Neural progenitor cell (in vitro differentiated cells): ENCODE data around the gene DDX25. TPM values are rescaled to one million over a fixed set of nuclear protein-coding genes. Genes with fewer than 3 reads are reported as not detected.

Experiments used
- DNase-seq: peaks from one replicate; pipeline ENCODE4 v3.0.0-alpha.2; 2016; ENCODE audit warnings: low spot score
- H2AFZ ChIP-seq: fragments of 200-600 bp; sonication (generic); replicated peaks from 2 replicates; pipeline ENCODE4 v1.6.1; 2016; ENCODE audit warnings: antibody characterized with exemption
- H3F3A ChIP-seq: fragments of 200-600 bp; sonication (generic); 2 replicates; pipeline ENCODE4 v1.6.1; 2016; ENCODE audit warnings: antibody characterized with exemption, low read depth
- H3K27ac ChIP-seq: fragments of 200-600 bp; sonication (generic); 2 replicates; pipeline ENCODE4 v1.5.1; 2016; ENCODE audit warnings: mild to moderate bottlenecking
- H3K27me3 ChIP-seq: fragments of 200-600 bp; sonication (generic); 2 replicates; pipeline ENCODE4 v1.6.1; 2016; ENCODE audit warnings: mild to moderate bottlenecking, moderate library complexity
- H3K36me3 ChIP-seq: fragments of 200-600 bp; sonication (generic); 2 replicates; pipeline ENCODE4 v1.5.1; 2016
- H3K4me1 ChIP-seq: fragments of 200-600 bp; sonication (generic); 2 replicates; pipeline ENCODE4 v1.6.1; 2016; ENCODE audit warnings: mixed run types
- H3K4me2 ChIP-seq: fragments of 200-600 bp; sonication (generic); 2 replicates; pipeline ENCODE4 v1.6.1; 2016
- H3K4me3 ChIP-seq: fragments of 200-600 bp; sonication (generic); 2 replicates; pipeline ENCODE4 v1.5.1; 2016
- H3K79me2 ChIP-seq: fragments of 200-600 bp; sonication (generic); 2 replicates; pipeline ENCODE4 v1.6.1; 2016; ENCODE audit warnings: low read depth
- H3K9ac ChIP-seq: fragments of 200-600 bp; sonication (generic); 2 replicates; pipeline ENCODE4 v1.6.1; 2016
- H3K9me3 ChIP-seq: fragments of 200-600 bp; sonication (generic); 2 replicates; pipeline ENCODE4 v1.5.1; 2016; ENCODE audit warnings: low read depth
- H4K20me1 ChIP-seq: fragments of 200-600 bp; sonication (generic); 2 replicates; pipeline ENCODE4 v1.6.1; 2016; ENCODE audit warnings: low read depth
- H3K27ac Mint-ChIP-seq: 3 replicates; pipeline ENCODE4 v1.8.0; 2021; ENCODE audit warnings: mixed read lengths
- H3K27me3 Mint-ChIP-seq: 2 replicates; pipeline ENCODE4 v1.8.0; 2022; ENCODE audit warnings: low read depth, mild to moderate bottlenecking, inconsistent platforms, moderate library complexity, mixed read lengths; ENCODE audit not compliant: insufficient read depth
- H3K36me3 Mint-ChIP-seq: 3 replicates; pipeline ENCODE4 v1.8.0; 2021; ENCODE audit warnings: mixed read lengths
- H3K4me1 Mint-ChIP-seq: 3 replicates; pipeline ENCODE4 v1.8.0; 2021; ENCODE audit warnings: mixed read lengths
- H3K4me3 Mint-ChIP-seq: 3 replicates; pipeline ENCODE4 v1.8.0; 2021; ENCODE audit warnings: mild to moderate bottlenecking, moderate library complexity, mixed read lengths
- H3K9me3 Mint-ChIP-seq: 3 replicates; pipeline ENCODE4 v1.8.0; 2020; ENCODE audit warnings: mixed read lengths
- EZH2 ChIP-seq: fragments of 200-600 bp; sonication (generic); IDR thresholded peaks from 2 replicates; pipeline ENCODE4 v1.6.1; 2017; ENCODE audit warnings: antibody characterized with exemption, mild to moderate bottlenecking, moderate library complexity
- EZH2phosphoT487 ChIP-seq: fragments of 200-600 bp; sonication (generic); IDR thresholded peaks from 2 replicates; pipeline ENCODE4 v1.6.1; 2017; ENCODE audit warnings: antibody characterized with exemption
- total RNA-seq: library from RNA; depleted of rRNA; stranded (reverse); fragments of >200 nt; gene quantifications from 2 replicates; pipeline ENCODE4 v1.2.3, GENCODE V29; 2015; ENCODE audit warnings: low replicate concordance
- TF ChIP-seq, protein P1 (sequence below): fragments of 200-600 bp; sonication (generic); IDR thresholded peaks from 2 replicates; pipeline ENCODE4 v1.5.1; 2017; ENCODE audit warnings: antibody characterized with exemption, mild to moderate bottlenecking

Gene DDX25
- total RNA-seq, 1 donor from 2014 or later: 12.4 TPM

DNA sequence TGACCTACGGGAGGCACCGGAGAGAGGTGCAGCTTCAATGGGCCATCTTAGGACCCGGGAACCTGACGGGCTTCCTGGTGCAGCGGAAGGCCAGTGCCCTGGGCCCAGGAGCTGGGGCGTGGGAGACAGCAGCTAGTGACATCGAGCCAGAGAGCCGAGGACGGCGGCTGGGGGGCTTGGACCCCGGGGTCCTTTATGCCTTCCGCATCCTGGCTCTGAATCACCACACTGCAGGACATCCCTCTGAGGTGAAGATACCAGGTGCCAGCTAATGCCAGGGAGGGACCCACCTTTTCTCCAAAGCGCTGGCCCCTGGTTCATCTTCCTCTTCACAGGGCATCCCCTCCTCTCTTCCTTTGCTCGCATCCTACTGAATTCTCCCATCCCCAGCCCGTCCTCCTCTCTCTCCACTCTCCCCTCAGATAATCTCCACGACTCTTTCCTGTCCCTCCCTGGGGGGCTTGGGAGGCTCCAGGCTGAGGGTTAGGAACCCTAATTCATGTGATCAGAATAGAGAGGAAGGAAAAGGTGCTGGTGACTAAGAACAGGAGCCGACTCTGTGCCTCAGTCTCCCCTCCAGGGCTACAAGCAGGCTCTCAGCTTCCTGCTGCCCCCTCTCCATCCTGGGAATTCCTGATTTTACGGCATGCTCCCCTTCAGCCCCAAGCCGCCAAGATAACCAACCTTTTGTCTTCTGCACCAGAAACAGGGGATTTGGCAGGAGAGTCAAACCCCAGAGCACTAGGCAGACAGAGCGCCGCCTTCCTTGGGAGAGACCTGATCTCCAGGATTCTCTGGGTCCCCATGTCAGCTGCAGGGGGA is 50.0 kb downstream of the DDX25 start:
- TF ChIP-seq EZH2: no peak
- TF ChIP-seq, protein P1, sequence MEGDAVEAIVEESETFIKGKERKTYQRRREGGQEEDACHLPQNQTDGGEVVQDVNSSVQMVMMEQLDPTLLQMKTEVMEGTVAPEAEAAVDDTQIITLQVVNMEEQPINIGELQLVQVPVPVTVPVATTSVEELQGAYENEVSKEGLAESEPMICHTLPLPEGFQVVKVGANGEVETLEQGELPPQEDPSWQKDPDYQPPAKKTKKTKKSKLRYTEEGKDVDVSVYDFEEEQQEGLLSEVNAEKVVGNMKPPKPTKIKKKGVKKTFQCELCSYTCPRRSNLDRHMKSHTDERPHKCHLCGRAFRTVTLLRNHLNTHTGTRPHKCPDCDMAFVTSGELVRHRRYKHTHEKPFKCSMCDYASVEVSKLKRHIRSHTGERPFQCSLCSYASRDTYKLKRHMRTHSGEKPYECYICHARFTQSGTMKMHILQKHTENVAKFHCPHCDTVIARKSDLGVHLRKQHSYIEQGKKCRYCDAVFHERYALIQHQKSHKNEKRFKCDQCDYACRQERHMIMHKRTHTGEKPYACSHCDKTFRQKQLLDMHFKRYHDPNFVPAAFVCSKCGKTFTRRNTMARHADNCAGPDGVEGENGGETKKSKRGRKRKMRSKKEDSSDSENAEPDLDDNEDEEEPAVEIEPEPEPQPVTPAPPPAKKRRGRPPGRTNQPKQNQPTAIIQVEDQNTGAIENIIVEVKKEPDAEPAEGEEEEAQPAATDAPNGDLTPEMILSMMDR: no peak
- TF ChIP-seq EZH2phosphoT487: no peak
- no peak overlapping the region for H3K4me2 ChIP-seq
- DNase-seq: no peak

DNA sequence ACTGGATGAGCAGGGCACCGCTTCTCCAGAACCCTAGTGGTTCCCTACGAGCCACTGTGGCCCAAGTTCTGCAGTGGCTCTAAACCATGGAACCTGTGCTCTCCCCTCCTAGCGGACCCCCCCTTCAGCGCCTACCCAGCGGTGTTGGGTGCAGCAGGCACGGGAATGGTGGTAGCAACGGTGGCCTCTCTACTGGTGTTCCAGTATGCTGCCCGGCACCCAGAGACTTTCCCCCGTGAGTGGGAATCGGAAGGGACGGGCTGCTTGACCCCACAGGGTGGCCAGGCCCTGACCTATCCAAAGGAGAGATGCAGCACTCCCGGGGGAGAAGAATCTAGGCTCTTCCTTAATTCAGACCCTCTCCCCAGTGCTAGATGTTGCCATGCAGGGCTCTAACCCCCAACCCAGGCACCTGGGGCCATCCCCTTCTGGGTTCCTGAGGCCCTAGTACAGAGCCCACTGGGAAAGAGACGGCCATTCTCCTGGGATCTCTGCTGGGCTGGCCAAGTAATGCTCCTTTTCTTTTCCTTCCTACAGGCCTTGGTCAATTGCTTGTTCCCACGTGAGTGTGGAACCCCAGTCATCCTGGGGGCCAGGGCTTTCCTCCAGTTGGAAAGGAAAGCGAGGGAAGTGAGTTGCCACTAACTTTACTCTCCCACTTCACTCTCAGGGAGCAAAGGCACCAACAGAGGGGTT is 50.8 kb downstream of the DDX25 start:
- Histone ChIP-seq H3K27me3 (no peaks in the 10 kb centered on the region), H3K27ac (no peak overlapping the region), H3K9me3 (no peaks in the 10 kb centered on the region), H3K9ac (no peak overlapping the region), H3K4me1 (peaks cover 5% of the 10 kb centered on the region), H3K4me3 (no peak overlapping the region), H4K20me1 (no peaks in the 10 kb centered on the region), H2AFZ (no peak overlapping the region), H3K79me2 (no peaks in the 10 kb centered on the region), H3K4me2 (no peak overlapping the region), H3F3A (no peaks in the 10 kb centered on the region), H3K36me3 (peaks cover 5% of the 10 kb centered on the region)
- no peak for TF ChIP-seq EZH2
- TF ChIP-seq, protein P1: no peak
- no peak for TF ChIP-seq EZH2phosphoT487
- Mint-ChIP-seq H3K27me3 (peaks cover 16% of the 10 kb centered on the region), H3K4me3 (no peak overlapping the region), H3K36me3 (peaks cover 31% of the 10 kb centered on the region), H3K4me1 (peaks cover 21% of the 10 kb centered on the region), H3K27ac (no peak overlapping the region), H3K9me3 (no peaks in the 10 kb centered on the region)
- no peak for DNase-seq

More for the DNA sequence above, 50.0 kb downstream of the DDX25 start:
- Histone ChIP-seq H3K4me1 (peaks cover 5% of the 10 kb centered on the region), H3K27ac (no peak overlapping the region), H3K36me3 (peaks cover 3% of the 10 kb centered on the region), H3K79me2 (no peaks in the 10 kb centered on the region), H3K27me3 (no peaks in the 10 kb centered on the region), H3K9ac (no peak overlapping the region), H3K9me3 (no peaks in the 10 kb centered on the region), H4K20me1 (no peaks in the 10 kb centered on the region), H3F3A (no peaks in the 10 kb centered on the region), H2AFZ (no peak overlapping the region), H3K4me3 (no peak overlapping the region)
- peaks cover 22% of the 10 kb centered on the region for H3K4me1 Mint-ChIP-seq
- H3K4me3 Mint-ChIP-seq: no peak overlapping the region
- H3K36me3 Mint-ChIP-seq: peaks cover 27% of the 10 kb centered on the region
- H3K27me3 Mint-ChIP-seq: peaks cover 16% of the 10 kb centered on the region
- no peaks in the 10 kb centered on the region for H3K9me3 Mint-ChIP-seq
- no peak overlapping the region for H3K27ac Mint-ChIP-seq

DNA sequence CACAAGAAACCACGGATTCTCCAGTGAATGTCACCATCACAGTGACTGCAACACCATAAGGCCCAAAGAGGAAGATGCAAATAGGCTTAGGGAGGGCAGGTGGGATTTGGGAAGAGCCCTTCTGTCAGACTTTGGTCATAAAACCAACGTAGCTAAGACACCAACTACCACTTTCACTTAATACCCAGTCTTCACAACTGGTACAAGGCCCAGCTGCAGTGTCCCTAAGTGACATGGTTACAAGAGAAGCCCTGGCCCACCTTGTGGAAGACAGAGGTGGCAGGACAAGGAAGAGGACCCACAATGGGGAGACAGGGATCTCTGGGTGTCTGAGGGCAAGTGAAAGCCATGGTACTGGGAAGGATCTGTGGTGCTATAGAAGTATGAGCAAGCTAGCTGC is 51.5 kb downstream of the DDX25 start:
- Mint-ChIP-seq H3K36me3 (peaks cover 35% of the 10 kb centered on the region), H3K4me3 (no peak overlapping the region), H3K27me3 (peaks cover 16% of the 10 kb centered on the region), H3K4me1 (peaks cover 21% of the 10 kb centered on the region), H3K9me3 (no peaks in the 10 kb centered on the region), H3K27ac (peak overlapping the region; percentile 16)
- Histone ChIP-seq H3K9ac (no peak overlapping the region), H3K79me2 (no peaks in the 10 kb centered on the region), H3K27me3 (no peaks in the 10 kb centered on the region), H2AFZ (no peak overlapping the region), H3K4me3 (no peak overlapping the region), H3K27ac (no peak overlapping the region), H3K36me3 (peaks cover 5% of the 10 kb centered on the region), H3K9me3 (no peaks in the 10 kb centered on the region), H3F3A (no peaks in the 10 kb centered on the region), H3K4me1 (peaks cover 5% of the 10 kb centered on the region), H4K20me1 (no peaks in the 10 kb centered on the region), H3K4me2 (no peak overlapping the region)
- no peak for DNase-seq
- TF ChIP-seq EZH2 (no peak), EZH2phosphoT487 (no peak)
- TF ChIP-seq, protein P1: no peak
